VCaP (cell line): ENCODE data around the gene USH2A.

ENCODE experiments used
- H3K27ac ChIP-seq: fragments of 450-650 bp; 2 replicates; pipeline ENCODE4 v1.5.1; 2017
- CTCF ChIP-seq: fragments of 450-650 bp; conservative IDR thresholded peaks from 2 replicates; pipeline ENCODE4 v1.5.1; 2017; ENCODE audit warnings: mild to moderate bottlenecking, moderate library complexity

USH2A gene

GRCh38 chr1:215878128-215878527 lies 545.1 kb downstream of the USH2A start:
- H3K27ac ChIP-seq: no peak overlapping the region
- no peak for TF ChIP-seq CTCF

GRCh38 chr1:215877452-215877951 lies 545.7 kb downstream of the USH2A start:
- TF ChIP-seq CTCF: no peak
- no peak overlapping the region for H3K27ac ChIP-seq

GRCh38 chr1:215875712-215876111 lies 547.5 kb downstream of the USH2A start:
- H3K27ac ChIP-seq: no peak overlapping the region
- TF ChIP-seq CTCF: no peak

GRCh38 chr1:215875236-215875635 lies 548.0 kb downstream of the USH2A start:
- no peak for TF ChIP-seq CTCF
- H3K27ac ChIP-seq: no peak overlapping the region

GRCh38 chr1:215872658-215873057 lies 550.6 kb downstream of the USH2A start:
- no peak for TF ChIP-seq CTCF
- H3K27ac ChIP-seq: no peak overlapping the region

- H3K27ac ChIP-seq: no peak overlapping the region
- no peak for TF ChIP-seq CTCF
Observed at GRCh38 chr1:215868500-215868899, 554.7 kb downstream of the USH2A start.

- H3K27ac ChIP-seq: no peak overlapping the region
- no peak for TF ChIP-seq CTCF
Observed at GRCh38 chr1:215865060-215865459, 558.2 kb downstream of the USH2A start.
